Testis (tissue), 3 donors: ENCODE measurements around the gene GOLGA7B. TPM values are rescaled to one million over a fixed set of nuclear protein-coding genes. Genes with fewer than 3 reads are reported as not detected.

Experiments
- DNase-seq: peaks from one replicate; pipeline ENCODE4 v3.0.0-alpha.2; 2019
- H3K27ac ChIP-seq, 2 donors: fragments of 200-600 bp; sonication (generic); one replicate each; pipeline ENCODE4 v1.5.1; 2019
- H3K27me3 ChIP-seq: fragments of 200-600 bp; sonication (generic); one replicate; pipeline ENCODE4 v1.5.1; 2019
- H3K36me3 ChIP-seq: fragments of 200-600 bp; sonication (generic); one replicate; pipeline ENCODE4 v1.5.1; 2017; ENCODE audit warnings: low read depth; ENCODE audit errors: missing control alignments
- H3K4me1 ChIP-seq: fragments of 200-600 bp; sonication (generic); one replicate; pipeline ENCODE4 v1.5.1; 2019
- H3K4me3 ChIP-seq, 2 donors: fragments of 200-600 bp; sonication (generic); one replicate each; pipeline ENCODE4 v1.5.1; 2017 to 2019
- H3K9me3 ChIP-seq: fragments of 200-600 bp; sonication (generic); one replicate; pipeline ENCODE4 v1.5.1; 2017
- CTCF ChIP-seq, 3 experiments: fragments of 450-650 bp in 2 of 3; fragments of 200-600 bp in 1 of 3; sonication (generic) in 1 of 3; IDR thresholded peaks; one replicate each; pipeline ENCODE4 v1.5.1; 2016 to 2019; ENCODE audit warnings: antibody characterized with exemption in 3 of 3, mild to moderate bottlenecking in 2 of 3, moderate library complexity in 1 of 3
- POLR2A ChIP-seq: fragments of 450-650 bp; IDR thresholded peaks from one replicate; pipeline ENCODE4 v1.6.1; 2017; ENCODE audit warnings: antibody characterized with exemption, mild to moderate bottlenecking, moderate library complexity
- WGBS, 2 donors: methylation state at CpG; one replicate each; pipeline ENCODE4 v1.1.5; 2018; 5-methylcytosine and 5-hydroxymethylcytosine counted together
- intact Hi-C: fragments of 100-400 bp; cut with DNase I; formaldehyde crosslinking; loops from one replicate; pipeline ENCODE4 v1.15.1; 2023; ENCODE audit warnings: low total_unique reads
- polyA plus RNA-seq: library from polyadenylated mRNA; stranded (reverse); fragments of 350-450 nt; fragmentation: Illumina TruSeq; extraction: RNeasy Lipid Tissue Mini Kit (QIAGEN cat#74804); gene quantifications from one replicate; pipeline ENCODE4 v1.2.3, GENCODE V29; 2014; ENCODE audit warnings: low read depth, low replicate concordance; ENCODE audit not compliant: insufficient read depth
- total RNA-seq, 2 donors: library from RNA; depleted of rRNA; stranded (reverse); fragments of >200 nt; gene quantifications; one replicate each; pipeline ENCODE4 v1.2.3, GENCODE V29; 2016

GOLGA7B gene
- total and polyA plus RNA-seq, 3 donors from 2014 or later: 1.1 to 1.3 (median 1.1) TPM

GRCh38 chr10:97850446-97850845 is 803 bp downstream of the GOLGA7B start:
- Histone ChIP-seq H3K9me3 (no peaks in the 10 kb centered on the region), H3K4me3 (peak overlapping the region in 1 of 2 donors; percentile 51), H3K27ac (no peak overlapping the region), H3K36me3 (no peaks in the 10 kb centered on the region), H3K27me3 (no peaks in the 10 kb centered on the region), H3K4me1 (peaks cover 4% of the 10 kb centered on the region)
- intact Hi-C loops: no loop called here
- DNase-seq: no peak
- 12 to 22% methylated on average over 12 to 13 of the region's 13 CpGs for WGBS, 2 donors
- TF ChIP-seq POLR2A (no peak), CTCF (IDR thresholded peaks at IDR 0.05) (no peak)

DNA sequence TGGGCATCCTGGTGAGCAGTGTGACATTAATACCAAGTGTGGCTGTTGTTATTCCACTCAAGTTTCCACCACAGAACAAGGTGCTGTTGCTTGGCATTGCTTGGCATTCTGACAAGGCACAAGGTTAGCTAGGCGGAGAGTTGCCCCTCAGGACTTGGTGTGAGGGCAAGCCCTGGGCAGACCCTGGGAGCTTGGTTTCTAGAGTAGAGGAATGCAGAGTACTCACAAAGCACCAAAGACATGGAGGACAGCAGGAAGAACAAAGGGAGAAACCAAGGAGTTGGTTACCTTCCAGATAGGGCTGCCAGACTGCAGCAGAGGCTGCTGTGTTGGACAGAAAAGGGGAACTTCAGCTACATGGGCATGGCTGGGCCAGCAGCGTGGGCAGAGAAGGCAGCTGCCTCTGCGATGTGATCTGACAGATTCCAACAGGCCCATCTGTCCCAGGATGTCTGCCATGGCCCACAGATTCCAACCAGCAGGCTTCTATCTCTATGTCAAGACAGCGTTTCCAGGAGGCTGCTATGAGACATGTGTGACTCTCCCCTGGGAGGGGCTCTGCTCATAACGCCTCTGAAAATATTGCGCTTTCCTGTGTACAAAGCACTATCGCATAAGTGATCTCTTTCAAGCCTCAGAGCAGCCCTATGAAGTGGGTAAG is 1.8 kb downstream of the GOLGA7B start:
- intact Hi-C loops: no loop called here
- Histone ChIP-seq H3K27me3 (no peaks in the 10 kb centered on the region), H3K4me3 (no peak overlapping the region), H3K36me3 (no peaks in the 10 kb centered on the region), H3K9me3 (no peaks in the 10 kb centered on the region), H3K4me1 (peaks cover 4% of the 10 kb centered on the region), H3K27ac (no peak overlapping the region)
- no peak for DNase-seq
- no peak for TF ChIP-seq CTCF (IDR thresholded peaks at IDR 0.05)
- TF ChIP-seq POLR2A: no peak
- WGBS, 2 donors: 85 to 87% methylated on average over 7 of the region's 7 CpGs

DNA sequence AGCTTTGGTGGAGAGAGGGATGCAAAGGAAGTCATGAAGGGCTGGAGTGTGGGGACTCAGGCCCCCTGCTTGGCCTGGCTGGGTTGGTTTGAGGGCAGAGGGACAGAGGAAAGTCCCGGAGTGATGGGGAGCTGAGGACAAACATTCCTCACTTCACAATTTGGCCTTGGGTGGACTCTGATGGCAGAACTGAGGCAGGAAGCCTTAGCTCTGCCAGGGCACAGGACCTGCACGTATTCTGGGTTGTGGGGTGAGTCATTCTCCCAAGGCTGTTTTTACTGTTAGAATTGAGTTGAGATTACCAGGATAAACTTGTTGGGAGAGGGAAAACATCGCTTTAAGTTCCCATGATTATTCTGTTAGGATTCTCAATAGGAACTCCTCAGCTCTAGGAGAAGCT is 2.6 kb downstream of the GOLGA7B start:
- no peak for DNase-seq
- no peaks in the 10 kb centered on the region for H3K9me3 ChIP-seq
- TF ChIP-seq POLR2A: no peak
- no peak for TF ChIP-seq CTCF (IDR thresholded peaks at IDR 0.05)
- no peak overlapping the region for H3K27ac ChIP-seq
- peaks cover 4% of the 10 kb centered on the region for H3K4me1 ChIP-seq
- intact Hi-C loops: no loop called here
- no peaks in the 10 kb centered on the region for H3K27me3 ChIP-seq
- 63 to 65% methylated on average over 3 of the region's 3 CpGs for WGBS, 2 donors
- no peak overlapping the region for H3K4me3 ChIP-seq
- H3K36me3 ChIP-seq: no peaks in the 10 kb centered on the region

- H3K27me3 ChIP-seq: no peaks in the 10 kb centered on the region
- TF ChIP-seq CTCF (IDR thresholded peaks at IDR 0.05) (no peak), POLR2A (no peak)
- H3K4me3 ChIP-seq: no peak overlapping the region
Observed at GRCh38 chr10:97852840-97853405, 3.3 kb downstream of the GOLGA7B start.

DNA sequence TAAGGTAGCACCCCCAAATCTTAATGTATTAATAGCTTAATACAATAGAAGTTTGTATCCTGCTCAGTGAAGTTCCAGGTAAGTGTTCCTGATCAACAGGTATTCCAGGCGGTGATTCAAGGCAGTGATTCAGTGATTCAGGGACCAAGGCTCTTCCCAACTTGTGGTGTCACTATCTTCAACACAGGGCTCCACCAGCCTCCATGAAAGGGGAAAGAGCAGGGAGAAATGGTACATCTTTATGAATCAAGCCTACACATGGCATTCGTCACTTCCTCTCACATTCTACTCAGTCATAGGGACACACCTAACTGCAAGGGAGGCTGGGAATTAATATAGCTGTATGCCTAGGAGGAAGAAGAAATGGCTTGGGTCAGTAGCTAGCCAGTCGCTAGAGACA is 5.1 kb downstream of the GOLGA7B start:
- no peak overlapping the region for H3K4me3 ChIP-seq
- no peak for DNase-seq
- H3K27me3 ChIP-seq: no peaks in the 10 kb centered on the region
- WGBS, 2 donors: 86 to 89% methylated on average over 3 of the region's 3 CpGs
- intact Hi-C loops: no loop called here
- TF ChIP-seq CTCF (IDR thresholded peaks at IDR 0.05) (no peak), POLR2A (no peak)
- H3K4me1 ChIP-seq: peaks cover 4% of the 10 kb centered on the region
- no peaks in the 10 kb centered on the region for H3K9me3 ChIP-seq
- no peaks in the 10 kb centered on the region for H3K36me3 ChIP-seq
- H3K27ac ChIP-seq: no peak overlapping the region

More at GRCh38 chr10:97852840-97853405, 3.3 kb downstream of the GOLGA7B start:
- intact Hi-C loops: no loop called here
- WGBS, 2 donors: 88 to 90% methylated on average over 4 of the region's 4 CpGs
- no peaks in the 10 kb centered on the region for H3K36me3 ChIP-seq
- peaks cover 4% of the 10 kb centered on the region for H3K4me1 ChIP-seq
- no peak overlapping the region for H3K27ac ChIP-seq
- no peaks in the 10 kb centered on the region for H3K9me3 ChIP-seq
- no peak for DNase-seq
